Dendritic cell treated with granulocyte-macrophage colony-stimulating factor and Interleukin-4, amounts not matched to agents 40 ng/mL and 50 ng/mL, for 4 days (primary cell): Measurements from ENCODE around the gene RPH3AL.
"Not testable (repeated sequence)": the region's sequence is repeated elsewhere in the genome, so short reads cannot be mapped to it uniquely, and the experiment has no call there.

Experiments
- H3K27ac Mint-ChIP-seq: one replicate; pipeline ENCODE4 v1.8.0; 2022; ENCODE audit warnings: mild to moderate bottlenecking, mixed read lengths
- H3K27me3 Mint-ChIP-seq: one replicate; pipeline ENCODE4 v1.8.0; 2022; ENCODE audit warnings: mild to moderate bottlenecking, mixed read lengths
- H3K36me3 Mint-ChIP-seq: one replicate; pipeline ENCODE4 v1.8.0; 2022; ENCODE audit warnings: low read depth, mixed read lengths
- H3K4me1 Mint-ChIP-seq: one replicate; pipeline ENCODE4 v1.8.0; 2022; ENCODE audit warnings: low read depth, mixed read lengths
- H3K4me3 Mint-ChIP-seq: one replicate; pipeline ENCODE4 v1.8.0; 2022; ENCODE audit warnings: mild to moderate bottlenecking, moderate library complexity, mixed read lengths
- H3K9me3 Mint-ChIP-seq: one replicate; pipeline ENCODE4 v1.8.0; 2022; ENCODE audit warnings: mixed read lengths
- intact Hi-C: fragments of 100-400 bp; cut with micrococcal nuclease; formaldehyde crosslinking; loops from one replicate; pipeline ENCODE4 v1.15.0; 2022

Gene RPH3AL

DNA sequence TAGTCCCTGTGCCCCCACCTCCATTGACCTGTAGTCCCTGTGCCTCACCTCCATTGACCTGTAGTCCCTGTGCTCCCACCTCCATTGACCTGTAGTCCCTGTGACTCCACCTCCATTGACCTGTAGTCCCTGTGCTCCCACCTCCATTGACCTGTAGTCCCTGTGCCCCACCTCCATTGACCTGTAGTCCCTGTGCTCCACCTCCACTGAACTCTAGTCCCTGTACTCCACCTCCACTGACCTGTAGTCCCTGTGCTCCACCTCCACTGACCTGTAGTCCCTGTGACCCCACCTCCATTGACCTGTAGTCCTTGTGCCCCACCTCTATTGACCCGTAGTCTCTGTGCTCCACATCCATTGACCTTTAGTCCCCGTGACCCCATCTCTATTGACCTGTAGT is 37.2 kb downstream of the RPH3AL start:
- H3K27ac Mint-ChIP-seq, H3K36me3 Mint-ChIP-seq, H3K27me3 Mint-ChIP-seq, H3K4me1 Mint-ChIP-seq, H3K4me3 Mint-ChIP-seq, intact Hi-C loops: not testable (repeated sequence)
- peaks cover 42% of the 10 kb centered on the region for H3K9me3 Mint-ChIP-seq

GRCh38 chr17:314614-314944 is 38.0 kb downstream of the RPH3AL start:
- intact Hi-C loops, H3K27ac Mint-ChIP-seq: not testable (repeated sequence)
- peaks cover 42% of the 10 kb centered on the region for H3K9me3 Mint-ChIP-seq

DNA sequence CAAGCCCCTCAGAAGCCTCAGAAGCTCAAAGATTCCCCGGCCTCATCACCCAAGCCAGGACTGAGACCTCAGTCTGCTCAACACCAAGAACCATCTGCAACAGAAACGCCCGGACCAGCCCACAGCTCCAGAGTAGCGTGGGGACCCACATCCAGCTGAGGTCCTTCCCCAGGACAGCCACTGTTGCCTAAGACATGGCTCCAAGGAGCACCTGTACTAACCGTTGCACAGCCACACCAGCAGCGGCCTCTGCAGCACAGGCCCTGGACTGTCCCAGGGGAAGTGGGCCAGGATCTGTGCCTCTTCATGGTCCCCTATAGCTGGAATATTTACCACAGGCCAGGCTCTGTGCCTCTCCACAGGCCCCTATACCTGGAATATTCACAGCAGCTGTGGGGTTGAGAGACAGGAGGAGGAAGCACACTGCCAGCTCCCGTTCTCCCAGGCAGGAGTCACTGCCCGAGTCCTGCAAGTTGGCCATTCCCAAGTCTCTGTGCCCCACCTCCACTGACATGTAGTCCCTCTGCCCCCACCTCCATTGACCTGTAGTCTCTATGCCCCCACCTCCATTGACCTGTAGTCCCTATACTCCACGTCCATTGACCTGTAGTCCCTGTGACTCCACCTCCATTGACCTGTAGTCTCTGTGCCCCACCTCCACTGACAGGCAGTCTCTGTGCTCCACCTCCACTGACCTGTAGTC is 38.5 kb downstream of the RPH3AL start:
- Mint-ChIP-seq H3K9me3 (peaks cover 42% of the 10 kb centered on the region), H3K4me3 (no peak overlapping the region), H3K27me3 (peaks cover 8% of the 10 kb centered on the region), H3K27ac (no peak overlapping the region), H3K36me3 (no peaks in the 10 kb centered on the region), H3K4me1 (no peaks in the 10 kb centered on the region)
- intact Hi-C loops: no loop called here

More at GRCh38 chr17:314614-314944, 38.0 kb downstream of the RPH3AL start:
- not testable (repeated sequence) for H3K4me1 Mint-ChIP-seq, H3K36me3 Mint-ChIP-seq, H3K4me3 Mint-ChIP-seq, H3K27me3 Mint-ChIP-seq

DNA sequence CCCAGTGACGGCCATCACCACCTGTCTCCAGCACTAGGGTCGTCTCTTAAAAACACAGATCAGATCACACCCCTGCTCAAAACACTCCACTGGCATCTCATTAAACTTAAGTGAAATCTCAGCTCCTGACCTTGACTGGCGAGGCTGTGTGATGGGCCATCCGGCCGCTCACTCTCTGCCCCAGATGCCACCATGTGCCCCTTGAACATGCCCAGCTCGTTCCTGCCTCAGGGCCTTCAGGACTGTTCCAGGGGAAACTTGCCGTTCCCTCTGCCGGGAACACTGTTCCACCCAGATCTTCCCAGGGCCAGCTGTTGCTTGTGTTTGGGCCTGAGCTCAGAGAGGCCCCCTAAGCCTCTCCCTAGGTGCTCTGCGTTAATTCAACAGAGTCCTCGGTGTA is 39.4 kb downstream of the RPH3AL start:
- no peaks in the 10 kb centered on the region for H3K36me3 Mint-ChIP-seq
- H3K4me3 Mint-ChIP-seq: no peak overlapping the region
- peaks cover 41% of the 10 kb centered on the region for H3K9me3 Mint-ChIP-seq
- intact Hi-C loops: no loop called here
- peaks cover 12% of the 10 kb centered on the region for H3K27me3 Mint-ChIP-seq
- no peak overlapping the region for H3K27ac Mint-ChIP-seq
- H3K4me1 Mint-ChIP-seq: no peaks in the 10 kb centered on the region

GRCh38 chr17:312476-313148 is 40.0 kb downstream of the RPH3AL start:
- H3K27me3 Mint-ChIP-seq: peaks cover 15% of the 10 kb centered on the region
- intact Hi-C loops: no loop called here
- no peaks in the 10 kb centered on the region for H3K4me1 Mint-ChIP-seq
- H3K27ac Mint-ChIP-seq: no peak overlapping the region
- peaks cover 35% of the 10 kb centered on the region for H3K9me3 Mint-ChIP-seq
- no peak overlapping the region for H3K4me3 Mint-ChIP-seq
- H3K36me3 Mint-ChIP-seq: no peaks in the 10 kb centered on the region

- no peaks in the 10 kb centered on the region for H3K4me1 Mint-ChIP-seq
Measured at GRCh38 chr17:311119-311782, 41.4 kb downstream of the RPH3AL start.

GRCh38 chr17:310111-311010 is 42.2 kb downstream of the RPH3AL start:
- H3K9me3 Mint-ChIP-seq: peaks cover 12% of the 10 kb centered on the region
- H3K27ac Mint-ChIP-seq: no peak overlapping the region
- peaks cover 16% of the 10 kb centered on the region for H3K27me3 Mint-ChIP-seq
- intact Hi-C loops: no loop called here
- no peaks in the 10 kb centered on the region for H3K4me1 Mint-ChIP-seq
- no peaks in the 10 kb centered on the region for H3K36me3 Mint-ChIP-seq
- H3K4me3 Mint-ChIP-seq: no peak overlapping the region

More at GRCh38 chr17:311119-311782, 41.4 kb downstream of the RPH3AL start:
- Mint-ChIP-seq H3K36me3 (no peaks in the 10 kb centered on the region), H3K9me3 (peaks cover 21% of the 10 kb centered on the region), H3K27ac (no peak overlapping the region), H3K27me3 (peaks cover 17% of the 10 kb centered on the region), H3K4me3 (no peak overlapping the region)
- intact Hi-C loops: no loop called here

DNA sequence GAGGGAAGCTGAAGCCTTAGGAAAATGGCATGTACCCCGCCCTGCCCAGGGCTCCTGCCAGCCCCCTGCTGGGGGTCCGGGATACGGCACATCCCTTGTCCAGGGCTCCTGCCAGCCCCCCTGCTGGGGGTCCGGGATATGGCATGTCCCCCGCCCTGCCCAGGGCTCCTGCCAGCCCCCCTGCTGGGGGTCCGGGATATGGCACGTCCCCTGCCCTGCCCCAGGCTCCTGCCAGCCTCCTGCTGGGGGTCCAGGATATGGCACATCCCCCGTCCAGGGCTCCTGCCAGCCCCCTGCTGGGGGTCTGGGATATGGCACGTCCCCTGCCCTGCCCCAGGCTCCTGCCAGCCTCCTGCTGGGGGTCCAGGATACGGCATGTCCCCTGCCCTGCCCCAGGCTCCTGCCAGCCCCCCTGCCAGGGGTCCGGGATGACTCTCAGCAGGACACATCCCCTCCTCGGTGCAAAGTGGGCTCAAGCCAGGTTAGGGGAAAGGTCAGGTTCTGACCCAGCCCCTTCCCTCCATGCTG is 43.2 kb downstream of the RPH3AL start:
- H3K36me3 Mint-ChIP-seq: no peaks in the 10 kb centered on the region
- no peak overlapping the region for H3K27ac Mint-ChIP-seq
- intact Hi-C loops: no loop called here
- no peak overlapping the region for H3K4me3 Mint-ChIP-seq
- peaks cover 3% of the 10 kb centered on the region for H3K9me3 Mint-ChIP-seq
- H3K4me1 Mint-ChIP-seq: no peaks in the 10 kb centered on the region
- H3K27me3 Mint-ChIP-seq: peaks cover 19% of the 10 kb centered on the region

DNA sequence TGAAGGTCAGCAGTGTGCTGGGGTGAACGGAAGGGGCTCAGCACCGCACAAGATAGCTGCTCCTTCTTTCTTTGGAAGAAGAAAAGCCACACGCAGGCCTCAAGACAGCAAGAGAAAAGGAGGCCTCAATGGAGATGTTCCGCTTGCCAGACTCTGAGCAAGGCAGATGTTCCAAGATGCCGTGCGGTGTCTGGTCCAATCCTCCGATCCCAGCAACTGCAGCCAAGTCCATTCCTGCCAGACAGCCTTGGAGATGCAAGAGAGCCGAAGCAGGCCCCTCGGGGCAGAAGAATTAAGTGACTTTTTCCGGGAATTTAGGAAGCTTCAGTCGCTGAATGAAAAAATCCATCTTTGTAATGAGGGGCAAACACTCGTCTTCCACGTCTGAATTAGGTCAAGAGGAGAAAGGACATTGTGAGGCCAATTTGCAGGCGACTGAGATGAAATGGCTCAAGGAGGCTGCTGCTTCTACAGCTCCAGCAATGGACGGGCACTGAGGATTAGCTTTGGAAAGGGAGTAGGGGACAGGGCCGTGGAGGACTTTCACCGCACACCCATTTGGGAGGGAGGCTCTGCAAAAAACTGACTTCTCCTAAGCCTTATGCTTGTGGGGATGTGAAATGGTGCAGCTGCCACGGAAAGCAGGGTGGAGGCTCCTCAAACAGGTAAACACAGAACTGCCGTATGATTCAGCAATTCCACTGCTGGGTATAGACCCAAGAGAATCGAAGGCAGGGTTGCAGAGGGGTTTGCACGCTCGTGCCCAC is 44.7 kb downstream of the RPH3AL start:
- Mint-ChIP-seq H3K27ac (no peak overlapping the region), H3K4me3 (no peak overlapping the region), H3K4me1 (no peaks in the 10 kb centered on the region), H3K36me3 (no peaks in the 10 kb centered on the region), H3K9me3 (no peaks in the 10 kb centered on the region), H3K27me3 (peaks cover 26% of the 10 kb centered on the region)
- intact Hi-C loops: no loop called here

DNA sequence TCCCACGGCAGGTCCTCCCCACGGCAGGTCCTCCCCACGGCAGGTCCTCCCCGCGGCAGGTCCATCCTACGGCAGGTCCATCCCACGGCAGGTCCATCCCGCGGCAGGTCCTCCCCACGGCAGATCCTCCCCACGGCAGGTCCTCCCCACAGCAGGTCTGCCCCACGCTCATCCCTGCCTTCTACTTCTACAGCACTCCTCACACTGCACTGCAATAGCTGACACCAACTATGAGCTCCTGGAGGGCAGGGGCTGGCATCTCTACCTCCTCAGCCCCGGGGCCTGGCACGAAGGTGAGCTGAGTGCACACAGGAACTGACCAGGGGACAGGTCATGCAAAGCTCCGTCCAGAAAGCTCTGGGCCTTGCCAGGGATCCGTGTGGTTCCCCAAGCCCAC is 45.3 kb downstream of the RPH3AL start:
- Mint-ChIP-seq H3K36me3 (no peaks in the 10 kb centered on the region), H3K27me3 (peaks cover 27% of the 10 kb centered on the region), H3K4me3 (no peak overlapping the region), H3K9me3 (no peaks in the 10 kb centered on the region), H3K4me1 (no peaks in the 10 kb centered on the region), H3K27ac (no peak overlapping the region)
- intact Hi-C loops: no loop called here

- Mint-ChIP-seq H3K4me1 (no peaks in the 10 kb centered on the region), H3K9me3 (no peaks in the 10 kb centered on the region), H3K27ac (peak overlapping the region; percentile 3), H3K27me3 (peaks cover 27% of the 10 kb centered on the region), H3K4me3 (no peak overlapping the region), H3K36me3 (no peaks in the 10 kb centered on the region)
- intact Hi-C loops: no loop called here
Measured at GRCh38 chr17:306536-307294, 45.9 kb downstream of the RPH3AL start.

DNA sequence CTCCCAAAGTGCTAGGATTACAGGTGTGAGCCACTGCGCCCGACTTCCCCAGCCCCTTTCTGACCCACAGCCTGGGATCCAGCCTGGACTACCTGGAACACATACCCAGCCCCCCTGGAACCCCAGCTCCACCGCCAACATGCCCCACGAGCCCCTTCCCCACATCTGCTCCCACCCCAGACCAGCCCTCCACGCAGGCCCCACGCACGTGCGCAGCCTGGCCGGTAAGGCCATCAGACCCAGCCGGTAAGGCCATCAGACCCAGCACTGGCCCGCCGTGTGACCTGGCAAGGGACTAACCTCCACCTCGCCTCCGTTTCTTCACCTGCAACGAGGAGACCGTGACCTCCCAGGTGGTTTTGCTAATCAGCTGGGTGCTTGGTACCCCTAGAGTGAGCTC is 46.5 kb downstream of the RPH3AL start:
- peaks cover 25% of the 10 kb centered on the region for H3K27me3 Mint-ChIP-seq
- H3K27ac Mint-ChIP-seq: peak overlapping the region; percentile 3
- intact Hi-C loops: no loop called here
- no peaks in the 10 kb centered on the region for H3K9me3 Mint-ChIP-seq
- no peak overlapping the region for H3K4me3 Mint-ChIP-seq
- no peaks in the 10 kb centered on the region for H3K36me3 Mint-ChIP-seq
- no peaks in the 10 kb centered on the region for H3K4me1 Mint-ChIP-seq
